Activated CD4-positive, alpha-beta memory T cell treated with anti-CD3 and anti-CD28 coated beads, Interleukin-2, amount 10 ng/mL, durations not matched to agents 7 days and 5 days (primary cell): ENCODE results near the gene UFSP2. TPM values are rescaled to one million over a fixed set of nuclear protein-coding genes. Genes with fewer than 3 reads are reported as not detected.
A peak's percentile ranks its signal among the peaks of the same experiment; 100 is the strongest.

Experiments used
- CTCF ChIA-PET: fragments of 350-600 bp; sonication (Branson Sonifier 250); formaldehyde crosslinking; loops from one replicate; lab custom pipeline; 2021; ENCODE audit warnings: antibody characterized with exemption, inconsistent platforms; lab: Charles Lee
- POLR2A ChIA-PET: fragments of 350-600 bp; sonication (Branson Sonifier 250); formaldehyde crosslinking; loops from one replicate; lab custom pipeline; 2021; ENCODE audit warnings: antibody characterized with exemption; lab: Charles Lee
- DNase-seq: peaks from one replicate; pipeline ENCODE4 v3.0.0-alpha.2; 2020
- H3K27ac Mint-ChIP-seq: one replicate; pipeline ENCODE4 v1.8.0; 2021; ENCODE audit warnings: mild to moderate bottlenecking, mixed read lengths
- H3K27me3 Mint-ChIP-seq: one replicate; pipeline ENCODE4 v1.8.0; 2021; ENCODE audit warnings: mixed read lengths
- H3K36me3 Mint-ChIP-seq: one replicate; pipeline ENCODE4 v1.8.0; 2021; ENCODE audit warnings: low read depth, mixed read lengths
- H3K4me1 Mint-ChIP-seq: one replicate; pipeline ENCODE4 v1.8.0; 2021; ENCODE audit warnings: mixed read lengths
- H3K4me3 Mint-ChIP-seq: one replicate; pipeline ENCODE4 v1.8.0; 2021; ENCODE audit warnings: mild to moderate bottlenecking, mixed read lengths
- H3K9me3 Mint-ChIP-seq: one replicate; pipeline ENCODE4 v1.8.0; 2021; ENCODE audit warnings: mixed read lengths
- total RNA-seq, 2 experiments: library from RNA; stranded (reverse); gene quantifications; one replicate each; pipeline ENCODE4 v1.2.3, GENCODE V29; 2021

UFSP2 gene
- total RNA-seq, 2 experiments from 2014 or later: 23.4 to 23.8 TPM

GRCh38 chr4:185394568-185395237 lies 31.1 kb downstream of the UFSP2 start:
- no peaks in the 10 kb centered on the region for H3K9me3 Mint-ChIP-seq
- H3K27ac Mint-ChIP-seq: peak overlapping the region; percentile 92
- no peak for DNase-seq
- ChIA-PET POLR2A (interaction anchor here (1.0 to 4.3 kb wide), 10 partner anchors 8 to 746 kb away, joined by 3 to 47 read pairs (median 5); partner anchors contain the start of genes CENPU, CFAP97, SNX25 and UFSP2), CTCF (interaction anchor here (1.2 to 1.7 kb wide), 3 partner anchors 10 to 31 kb away, joined by 3 to 4 read pairs (median 4); partner anchors contain the start of gene UFSP2)
- H3K4me1 Mint-ChIP-seq: peaks cover 47% of the 10 kb centered on the region
- H3K27me3 Mint-ChIP-seq: no peaks in the 10 kb centered on the region
- H3K36me3 Mint-ChIP-seq: peaks cover 35% of the 10 kb centered on the region
- H3K4me3 Mint-ChIP-seq: peak overlapping the region; percentile 84

- Mint-ChIP-seq H3K36me3 (peaks cover 12% of the 10 kb centered on the region), H3K27ac (no peak overlapping the region)
Observed at GRCh38 chr4:185392156-185392555, 33.6 kb downstream of the UFSP2 start.

GRCh38 chr4:185390941-185391340 lies 34.8 kb downstream of the UFSP2 start:
- peaks cover 21% of the 10 kb centered on the region for H3K4me1 Mint-ChIP-seq
- H3K9me3 Mint-ChIP-seq: no peaks in the 10 kb centered on the region
- H3K4me3 Mint-ChIP-seq: no peak overlapping the region
- DNase-seq: no peak
- H3K36me3 Mint-ChIP-seq: peaks cover 7% of the 10 kb centered on the region
- ChIA-PET CTCF (no interaction called here), POLR2A (no interaction called here)
- H3K27ac Mint-ChIP-seq: no peak overlapping the region
- H3K27me3 Mint-ChIP-seq: no peaks in the 10 kb centered on the region

More at GRCh38 chr4:185392156-185392555, 33.6 kb downstream of the UFSP2 start:
- CTCF ChIA-PET: no interaction called here
- Mint-ChIP-seq H3K4me3 (no peak overlapping the region), H3K4me1 (peaks cover 23% of the 10 kb centered on the region), H3K9me3 (no peaks in the 10 kb centered on the region), H3K27me3 (no peaks in the 10 kb centered on the region)
- POLR2A ChIA-PET: no interaction called here
- DNase-seq: no peak

GRCh38 chr4:185387957-185388356 lies 37.8 kb downstream of the UFSP2 start:
- Mint-ChIP-seq H3K27me3 (no peaks in the 10 kb centered on the region), H3K4me1 (peaks cover 18% of the 10 kb centered on the region)
- POLR2A ChIA-PET: no interaction called here

GRCh38 chr4:185384930-185385331 lies 40.8 kb downstream of the UFSP2 start:
- Mint-ChIP-seq H3K36me3 (no peaks in the 10 kb centered on the region), H3K27ac (no peak overlapping the region), H3K4me1 (peaks cover 18% of the 10 kb centered on the region), H3K9me3 (peaks cover 2% of the 10 kb centered on the region), H3K4me3 (no peak overlapping the region), H3K27me3 (no peaks in the 10 kb centered on the region)
- DNase-seq: no peak
- ChIA-PET CTCF (interaction anchor here (0.6 to 1.2 kb wide), 4 partner anchors 9 to 64 kb away, joined by 3 to 4 read pairs (median 3); no protein-coding TSS in a partner anchor), POLR2A (interaction anchor here (1.1 to 1.9 kb wide), 2 partner anchors 10 to 172 kb away, joined by 3 to 6 read pairs; partner anchors contain the start of gene LRP2BP)

More at GRCh38 chr4:185387957-185388356, 37.8 kb downstream of the UFSP2 start:
- CTCF ChIA-PET: no interaction called here
- Mint-ChIP-seq H3K36me3 (peaks cover 3% of the 10 kb centered on the region), H3K9me3 (no peaks in the 10 kb centered on the region), H3K27ac (no peak overlapping the region), H3K4me3 (no peak overlapping the region)
- no peak for DNase-seq

GRCh38 chr4:185384061-185384460 lies 41.7 kb downstream of the UFSP2 start:
- no peaks in the 10 kb centered on the region for H3K36me3 Mint-ChIP-seq
- ChIA-PET POLR2A (interaction anchor here (1.9 kb wide), 1 partner anchor 11 kb away, joined by 6 read pairs; the partner anchor contains the start of gene LRP2BP), CTCF (interaction anchor here (0.6 to 1.2 kb wide), 2 partner anchors 10 to 42 kb away, joined by 3 to 4 read pairs; no protein-coding TSS in a partner anchor)
- peaks cover 2% of the 10 kb centered on the region for H3K9me3 Mint-ChIP-seq
- peaks cover 18% of the 10 kb centered on the region for H3K4me1 Mint-ChIP-seq
- no peak for DNase-seq
- no peak overlapping the region for H3K4me3 Mint-ChIP-seq
- H3K27ac Mint-ChIP-seq: no peak overlapping the region
- H3K27me3 Mint-ChIP-seq: no peaks in the 10 kb centered on the region

- ChIA-PET POLR2A (no interaction called here), CTCF (no interaction called here)
- Mint-ChIP-seq H3K27me3 (no peaks in the 10 kb centered on the region), H3K4me1 (peaks cover 18% of the 10 kb centered on the region), H3K27ac (no peak overlapping the region), H3K4me3 (no peak overlapping the region), H3K36me3 (no peaks in the 10 kb centered on the region), H3K9me3 (peaks cover 2% of the 10 kb centered on the region)
- no peak for DNase-seq
Observed at GRCh38 chr4:185383451-185383850, 42.3 kb downstream of the UFSP2 start.

GRCh38 chr4:185382754-185383153 lies 43.0 kb downstream of the UFSP2 start:
- H3K27me3 Mint-ChIP-seq: no peaks in the 10 kb centered on the region
- ChIA-PET CTCF (no interaction called here), POLR2A (no interaction called here)
- H3K4me3 Mint-ChIP-seq: no peak overlapping the region
- DNase-seq: no peak
- H3K36me3 Mint-ChIP-seq: no peaks in the 10 kb centered on the region
- H3K27ac Mint-ChIP-seq: no peak overlapping the region
- peaks cover 2% of the 10 kb centered on the region for H3K9me3 Mint-ChIP-seq
- peaks cover 18% of the 10 kb centered on the region for H3K4me1 Mint-ChIP-seq

GRCh38 chr4:185381288-185382196 lies 44.2 kb downstream of the UFSP2 start:
- no peaks in the 10 kb centered on the region for H3K36me3 Mint-ChIP-seq
- H3K27ac Mint-ChIP-seq: no peak overlapping the region
- peaks cover 18% of the 10 kb centered on the region for H3K4me1 Mint-ChIP-seq
- DNase-seq: no peak
- peaks cover 2% of the 10 kb centered on the region for H3K9me3 Mint-ChIP-seq
- CTCF ChIA-PET: no interaction called here
- no peak overlapping the region for H3K4me3 Mint-ChIP-seq
- H3K27me3 Mint-ChIP-seq: no peaks in the 10 kb centered on the region
- POLR2A ChIA-PET: no interaction called here

GRCh38 chr4:185380320-185380719 lies 45.4 kb downstream of the UFSP2 start:
- H3K4me3 Mint-ChIP-seq: no peak overlapping the region
- H3K9me3 Mint-ChIP-seq: peaks cover 2% of the 10 kb centered on the region
- H3K27ac Mint-ChIP-seq: no peak overlapping the region
- ChIA-PET CTCF (interaction anchor here (0.6 kb wide), 1 partner anchor 80 kb away, joined by 3 read pairs; no protein-coding TSS in a partner anchor), POLR2A (no interaction called here)
- H3K36me3 Mint-ChIP-seq: no peaks in the 10 kb centered on the region
- no peak for DNase-seq
- H3K27me3 Mint-ChIP-seq: no peaks in the 10 kb centered on the region
- peaks cover 10% of the 10 kb centered on the region for H3K4me1 Mint-ChIP-seq

- H3K27me3 Mint-ChIP-seq: no peaks in the 10 kb centered on the region
- no peaks in the 10 kb centered on the region for H3K36me3 Mint-ChIP-seq
- POLR2A ChIA-PET: interaction anchor here (1.0 kb wide), 1 partner anchor 17 kb away, joined by 3 read pairs; the partner anchor contains the start of genes ANKRD37 and LRP2BP
- CTCF ChIA-PET: interaction anchor here (0.6 kb wide), 1 partner anchor 80 kb away, joined by 3 read pairs; no protein-coding TSS in a partner anchor
- no peak overlapping the region for H3K4me3 Mint-ChIP-seq
- peaks cover 3% of the 10 kb centered on the region for H3K4me1 Mint-ChIP-seq
- H3K27ac Mint-ChIP-seq: no peak overlapping the region
- no peak for DNase-seq
- peaks cover 2% of the 10 kb centered on the region for H3K9me3 Mint-ChIP-seq
Observed at GRCh38 chr4:185379326-185380295, 46.2 kb downstream of the UFSP2 start.

- H3K9me3 Mint-ChIP-seq: peaks cover 2% of the 10 kb centered on the region
- POLR2A ChIA-PET: no interaction called here
- no peak overlapping the region for H3K4me3 Mint-ChIP-seq
- no peak overlapping the region for H3K27ac Mint-ChIP-seq
- H3K27me3 Mint-ChIP-seq: no peaks in the 10 kb centered on the region
- CTCF ChIA-PET: no interaction called here
- H3K36me3 Mint-ChIP-seq: no peaks in the 10 kb centered on the region
- no peak for DNase-seq
- no peaks in the 10 kb centered on the region for H3K4me1 Mint-ChIP-seq
Observed at GRCh38 chr4:185378264-185378663, 47.5 kb downstream of the UFSP2 start.
